DOHH2 (cell line): ENCODE results near the gene NEU3.
"Not testable (repeated sequence)": the region's sequence is repeated elsewhere in the genome, so short reads cannot be mapped to it uniquely, and the experiment has no call there.

Source experiments
- H3F3A ChIP-seq: fragments of 200-600 bp; sonication (generic), shearing (Covaris generic); 2 replicates; pipeline ENCODE4 v1.6.0; 2016; ENCODE audit warnings: antibody characterized with exemption, mild to moderate bottlenecking; ENCODE audit not compliant: control insufficient read depth, insufficient read depth
- H3K27ac ChIP-seq: fragments of 200-600 bp; sonication (generic); 2 replicates; pipeline ENCODE4 v1.5.1; 2014; ENCODE audit warnings: low read depth, mild to moderate bottlenecking, low read length, moderate library complexity
- H3K27me3 ChIP-seq: fragments of 200-600 bp; sonication (generic); 2 replicates; pipeline ENCODE4 v1.6.1; 2014; ENCODE audit warnings: mild to moderate bottlenecking, low read length, mixed read lengths; ENCODE audit not compliant: control insufficient read depth
- H3K36me3 ChIP-seq: fragments of 200-600 bp; sonication (generic); 2 replicates; pipeline ENCODE4 v1.6.1; 2014; ENCODE audit warnings: mild to moderate bottlenecking, low read length, moderate library complexity, mixed read lengths; ENCODE audit not compliant: control insufficient read depth
- H3K4me1 ChIP-seq: fragments of 200-600 bp; sonication (generic); 2 replicates; pipeline ENCODE4 v1.6.1; 2014; ENCODE audit warnings: mild to moderate bottlenecking, low read length, mixed read lengths; ENCODE audit not compliant: control insufficient read depth
- H3K4me2 ChIP-seq: fragments of 200-600 bp; sonication (generic); 2 replicates; pipeline ENCODE4 v1.6.0; 2014; ENCODE audit warnings: mild to moderate bottlenecking, low read length, moderate library complexity
- H3K4me3 ChIP-seq: fragments of 200-600 bp; sonication (generic); 2 replicates; pipeline ENCODE4 v1.5.1; 2014; ENCODE audit warnings: mild to moderate bottlenecking, low read length, mixed read lengths
- H3K79me2 ChIP-seq: fragments of 200-600 bp; sonication (generic); 2 replicates; pipeline ENCODE4 v1.6.1; 2014; ENCODE audit warnings: mild to moderate bottlenecking, low read length, mixed read lengths; ENCODE audit not compliant: control insufficient read depth
- H3K9me2 ChIP-seq: fragments of 200-600 bp; sonication (generic); replicated peaks from 2 replicates; pipeline ENCODE4 v1.6.1; 2014; ENCODE audit warnings: mild to moderate bottlenecking, low read length, mixed read lengths; ENCODE audit not compliant: control insufficient read depth
- H3K9me3 ChIP-seq: fragments of 200-600 bp; sonication (generic); 2 replicates; pipeline ENCODE4 v1.6.1; 2014; ENCODE audit warnings: antibody characterized with exemption, low read length, mixed read lengths; ENCODE audit not compliant: control insufficient read depth, insufficient read depth
- H4K20me1 ChIP-seq: fragments of 200-600 bp; sonication (generic); 2 replicates; pipeline ENCODE4 v1.6.0; 2014; ENCODE audit warnings: low read depth, mild to moderate bottlenecking, antibody characterized with exemption, low read length, moderate library complexity; ENCODE audit not compliant: control insufficient read depth, insufficient read depth
- CTCF ChIP-seq: fragments of 200-600 bp; sonication (generic); IDR thresholded peaks from one replicate; pipeline ENCODE4 v1.5.1; 2014; ENCODE audit warnings: antibody characterized with exemption, mild to moderate bottlenecking, low read depth, low read length; ENCODE audit not compliant: poor library complexity, severe bottlenecking
- EZH2phosphoT487 ChIP-seq: fragments of 200-600 bp; sonication (generic); IDR thresholded peaks from 2 replicates; pipeline ENCODE4 v1.6.1; 2017; ENCODE audit warnings: borderline replicate concordance, mild to moderate bottlenecking, antibody characterized with exemption, low read length, moderate library complexity, mixed read lengths

Gene NEU3

DNA sequence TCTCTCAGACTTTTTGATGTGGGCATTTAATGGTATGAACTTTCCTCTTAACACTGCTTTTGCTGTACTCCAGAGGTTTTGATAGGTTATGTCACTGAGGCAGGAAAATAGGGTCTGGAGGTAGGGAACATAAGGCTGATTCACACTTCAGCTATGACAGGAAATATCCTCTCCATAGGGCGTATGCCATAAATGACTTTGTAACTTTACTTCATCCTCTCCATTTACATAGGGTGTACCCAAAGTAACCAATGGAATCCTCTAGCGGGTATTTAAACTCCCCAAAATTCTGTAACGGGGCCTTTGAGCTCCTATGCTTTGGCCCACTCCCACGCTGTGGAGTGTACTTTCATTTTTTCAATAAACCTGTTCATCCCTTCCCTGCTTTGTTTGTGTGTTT is 58.5 kb downstream of the NEU3 start:
- Histone ChIP-seq H3K79me2 (no peaks in the 10 kb centered on the region), H3K9me2 (no peaks in the 10 kb centered on the region), H3K9me3 (no peaks in the 10 kb centered on the region), H3K4me1 (peaks cover 29% of the 10 kb centered on the region), H3K36me3 (no peaks in the 10 kb centered on the region; the same call in 1 of the 2 replicates), H4K20me1 (no peaks in the 10 kb centered on the region), H3K27ac (no peak overlapping the region), H3K4me2 (no peak overlapping the region), H3K27me3 (no peaks in the 10 kb centered on the region), H3K4me3 (no peak overlapping the region), H3F3A (no peaks in the 10 kb centered on the region)
- TF ChIP-seq EZH2phosphoT487 (no peak), CTCF (no peak)

GRCh38 chr11:75049501-75050266 is 61.0 kb downstream of the NEU3 start:
- not testable (repeated sequence) for H3K27me3 ChIP-seq, H3F3A ChIP-seq, H3K79me2 ChIP-seq, H3K9me2 ChIP-seq, H3K9me3 ChIP-seq, H4K20me1 ChIP-seq, H3K36me3 ChIP-seq
- peaks cover 29% of the 10 kb centered on the region for H3K4me1 ChIP-seq
- peak overlapping the region; percentile 24; the same call in 1 of the 2 replicates for H3K4me3 ChIP-seq
- peak overlapping the region; percentile 50 for H3K4me2 ChIP-seq
- H3K27ac ChIP-seq: peak overlapping the region; percentile 67

DNA sequence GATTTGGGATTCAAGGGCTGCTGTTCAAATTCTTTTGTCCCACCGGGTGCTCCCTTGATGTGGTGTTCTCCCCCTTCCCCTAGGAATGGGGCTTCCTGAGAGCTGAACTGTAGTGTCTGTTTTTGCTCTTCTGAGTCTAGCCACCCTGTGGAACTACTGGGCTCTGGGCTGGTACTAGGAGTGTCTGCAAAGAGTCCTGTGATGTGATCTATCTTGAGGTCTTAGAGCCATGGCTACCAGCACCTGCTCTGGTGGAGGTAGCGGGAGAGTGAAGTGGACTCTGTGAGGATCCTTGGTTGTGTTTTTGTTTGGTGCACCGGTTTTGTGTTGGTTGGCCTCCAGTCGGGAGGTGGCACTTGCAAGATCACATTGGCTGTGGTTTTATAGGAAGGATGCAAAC is 61.8 kb downstream of the NEU3 start:
- TF ChIP-seq EZH2phosphoT487: no peak
- no peak for TF ChIP-seq CTCF
- H3K27ac ChIP-seq: peak overlapping the region; percentile 67; the same call in 1 of the 2 replicates
- no peaks in the 10 kb centered on the region for H3K27me3 ChIP-seq
- no peaks in the 10 kb centered on the region for H3K79me2 ChIP-seq
- H3K9me3 ChIP-seq: no peaks in the 10 kb centered on the region; the same call in 1 of the 2 replicates
- H3K4me1 ChIP-seq: peaks cover 29% of the 10 kb centered on the region
- H3K9me2 ChIP-seq: no peaks in the 10 kb centered on the region
- H3F3A ChIP-seq: no peaks in the 10 kb centered on the region
- H3K4me2 ChIP-seq: no peak overlapping the region; the same call in 1 of the 2 replicates
- H3K4me3 ChIP-seq: no peak overlapping the region
- no peaks in the 10 kb centered on the region for H4K20me1 ChIP-seq
- H3K36me3 ChIP-seq: no peaks in the 10 kb centered on the region; the same call in 1 of the 2 replicates

- TF ChIP-seq CTCF (no peak), EZH2phosphoT487 (no peak)
- Histone ChIP-seq H3F3A (no peaks in the 10 kb centered on the region), H3K4me2 (no peak overlapping the region), H3K36me3 (no peaks in the 10 kb centered on the region; the same call in 1 of the 2 replicates), H3K27ac (no peak overlapping the region), H3K9me3 (no peaks in the 10 kb centered on the region; the same call in 1 of the 2 replicates), H3K27me3 (no peaks in the 10 kb centered on the region), H4K20me1 (no peaks in the 10 kb centered on the region), H3K9me2 (no peaks in the 10 kb centered on the region), H3K4me3 (no peak overlapping the region), H3K4me1 (peaks cover 29% of the 10 kb centered on the region), H3K79me2 (no peaks in the 10 kb centered on the region)
Observed at GRCh38 chr11:75051043-75051442, 62.3 kb downstream of the NEU3 start.
